GM19043 (cell line): ENCODE measurements around the gene POU2F1.

ENCODE experiments used
- ATAC-seq: cut with Tn5 transposase; IDR thresholded peaks from one replicate; pipeline ENCODE4 v1.9.1; 2021; ENCODE audit warnings: low read depth; ENCODE audit not compliant: unreplicated experiment

POU2F1 gene

DNA sequence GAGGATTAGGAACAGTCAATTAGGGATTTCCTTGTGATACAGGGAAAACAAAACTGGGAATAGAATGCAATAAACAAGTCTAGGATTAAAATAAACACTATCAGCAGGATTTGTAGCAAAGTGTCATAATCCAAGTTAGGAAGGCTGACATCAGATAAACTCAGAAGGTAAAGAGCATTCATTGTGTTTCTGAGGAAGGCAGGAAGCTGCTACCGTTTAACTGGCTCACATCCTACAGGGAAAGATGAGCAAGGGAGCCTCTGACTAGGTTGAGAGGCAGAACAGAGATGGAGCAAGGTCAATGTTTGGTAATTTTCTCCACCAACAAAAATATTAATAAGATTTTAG lies 124.7 kb downstream of the POU2F1 start:
- no peak for ATAC-seq

GRCh38 chr1:167357305-167357704 lies 136.6 kb downstream of the POU2F1 start:
- ATAC-seq, result no peak

- no peak for ATAC-seq
These were observed 138.6 kb downstream of the POU2F1 start for GRCh38 chr1:167359295-167359694.

- ATAC-seq, result no peak
These were observed 139.4 kb downstream of the POU2F1 start for GRCh38 chr1:167360120-167360519.

GRCh38 chr1:167362638-167363037 lies 142.0 kb downstream of the POU2F1 start:
- ATAC-seq, result no peak

- no peak for ATAC-seq
These were observed 144.1 kb downstream of the POU2F1 start for GRCh38 chr1:167364826-167365225.

GRCh38 chr1:167365360-167365759 lies 144.7 kb downstream of the POU2F1 start:
- no peak for ATAC-seq

- ATAC-seq, result no peak
These were observed 147.0 kb downstream of the POU2F1 start for GRCh38 chr1:167367705-167368104.

GRCh38 chr1:167369175-167369574 lies 148.5 kb downstream of the POU2F1 start:
- no peak for ATAC-seq

GRCh38 chr1:167369933-167370332 lies 149.2 kb downstream of the POU2F1 start:
- ATAC-seq, result no peak

- ATAC-seq, result no peak
These were observed 150.3 kb downstream of the POU2F1 start for GRCh38 chr1:167371030-167371429.

DNA sequence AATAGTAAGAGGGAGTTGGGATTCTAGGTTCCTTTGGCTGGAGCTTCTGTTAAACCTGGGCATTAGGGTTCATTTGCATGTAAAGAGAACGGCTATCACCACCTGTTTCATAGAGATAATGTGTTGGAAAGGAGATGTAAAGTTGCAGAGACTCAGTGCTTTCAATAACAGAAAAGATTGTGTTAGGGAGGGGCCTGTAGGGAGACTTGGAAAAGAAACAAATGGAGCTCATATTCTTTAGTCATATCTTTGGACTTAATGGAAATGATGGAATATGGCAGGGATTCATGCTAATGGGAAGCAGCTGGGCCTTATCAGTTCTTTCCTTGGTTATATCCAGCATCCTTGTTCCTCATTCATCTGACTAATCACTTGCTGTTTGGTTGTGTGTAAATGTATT lies 152.7 kb downstream of the POU2F1 start:
- ATAC-seq, result no peak

DNA sequence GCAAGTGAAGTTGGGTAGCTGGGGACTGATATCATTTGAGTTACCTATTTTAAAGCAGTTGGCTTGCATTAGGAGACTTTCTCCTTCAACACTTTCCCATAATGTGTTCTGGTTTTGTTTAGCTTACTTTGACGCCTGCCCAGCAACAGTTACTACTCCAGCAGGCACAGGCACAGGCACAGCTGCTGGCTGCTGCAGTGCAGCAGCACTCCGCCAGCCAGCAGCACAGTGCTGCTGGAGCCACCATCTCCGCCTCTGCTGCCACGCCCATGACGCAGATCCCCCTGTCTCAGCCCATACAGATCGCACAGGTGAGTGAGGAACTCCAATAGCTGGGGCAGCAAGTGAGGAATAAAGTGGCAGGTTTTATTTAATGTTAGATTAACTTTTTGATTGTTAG lies 153.3 kb downstream of the POU2F1 start:
- ATAC-seq, result no peak

GRCh38 chr1:167375949-167376348 lies 155.3 kb downstream of the POU2F1 start:
- no peak for ATAC-seq

GRCh38 chr1:167387251-167387910 lies 166.7 kb downstream of the POU2F1 start:
- no peak for ATAC-seq

GRCh38 chr1:167388976-167389375 lies 168.3 kb downstream of the POU2F1 start:
- ATAC-seq, result no peak

DNA sequence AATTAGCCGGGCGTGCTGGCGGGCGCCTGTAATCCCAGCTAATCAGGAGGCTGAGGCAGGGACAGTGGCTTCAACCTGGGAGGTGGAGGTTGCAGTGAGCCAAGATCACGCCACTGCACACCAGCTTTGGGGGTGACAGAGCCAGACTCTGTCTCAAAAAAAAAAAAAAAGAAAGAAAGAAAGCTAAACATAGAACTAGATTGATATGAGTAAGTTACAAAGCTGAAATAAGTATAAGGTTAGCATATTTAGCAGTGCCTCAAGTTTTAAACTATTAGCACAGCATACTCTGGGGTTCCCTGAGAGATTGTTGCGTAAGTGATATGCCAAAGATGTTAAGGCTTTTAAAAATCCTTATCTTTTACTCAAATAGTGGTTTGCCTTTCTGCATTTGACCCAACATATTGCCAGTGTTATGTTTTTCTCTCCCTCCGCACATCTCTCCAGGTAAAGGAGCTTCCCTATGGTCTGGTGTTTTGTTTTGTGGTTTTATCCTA lies 171.6 kb downstream of the POU2F1 start:
- ATAC-seq, result no peak

DNA sequence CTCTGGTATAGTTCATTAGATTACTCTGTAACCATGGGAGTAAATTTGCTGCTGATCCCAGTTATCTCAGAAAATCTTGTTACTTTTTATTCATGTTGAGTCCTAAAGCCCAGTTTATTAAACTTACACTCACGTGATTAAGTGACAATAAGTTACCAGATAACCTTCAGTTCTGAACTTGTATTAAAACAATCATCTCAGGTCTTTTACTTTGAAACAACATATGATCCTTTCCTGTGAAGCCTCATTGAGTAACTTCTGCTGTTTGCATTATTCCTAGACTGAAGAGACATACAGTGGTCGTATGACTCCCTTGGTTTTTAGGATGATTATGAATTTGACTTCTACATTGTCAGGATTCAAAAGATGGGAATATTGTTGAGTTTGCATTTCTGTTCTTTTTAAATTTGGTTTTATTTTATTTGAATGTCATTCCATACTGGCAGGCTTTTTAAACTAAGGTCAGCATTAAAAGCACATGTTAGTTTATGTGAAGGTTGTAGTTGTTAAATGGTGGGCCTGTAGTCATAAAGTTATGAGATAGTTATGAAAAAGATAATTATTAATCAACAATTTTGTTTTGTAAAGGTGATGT lies 179.8 kb downstream of the POU2F1 start:
- ATAC-seq, result no peak

GRCh38 chr1:167401260-167401873 lies 180.7 kb downstream of the POU2F1 start:
- no peak for ATAC-seq

DNA sequence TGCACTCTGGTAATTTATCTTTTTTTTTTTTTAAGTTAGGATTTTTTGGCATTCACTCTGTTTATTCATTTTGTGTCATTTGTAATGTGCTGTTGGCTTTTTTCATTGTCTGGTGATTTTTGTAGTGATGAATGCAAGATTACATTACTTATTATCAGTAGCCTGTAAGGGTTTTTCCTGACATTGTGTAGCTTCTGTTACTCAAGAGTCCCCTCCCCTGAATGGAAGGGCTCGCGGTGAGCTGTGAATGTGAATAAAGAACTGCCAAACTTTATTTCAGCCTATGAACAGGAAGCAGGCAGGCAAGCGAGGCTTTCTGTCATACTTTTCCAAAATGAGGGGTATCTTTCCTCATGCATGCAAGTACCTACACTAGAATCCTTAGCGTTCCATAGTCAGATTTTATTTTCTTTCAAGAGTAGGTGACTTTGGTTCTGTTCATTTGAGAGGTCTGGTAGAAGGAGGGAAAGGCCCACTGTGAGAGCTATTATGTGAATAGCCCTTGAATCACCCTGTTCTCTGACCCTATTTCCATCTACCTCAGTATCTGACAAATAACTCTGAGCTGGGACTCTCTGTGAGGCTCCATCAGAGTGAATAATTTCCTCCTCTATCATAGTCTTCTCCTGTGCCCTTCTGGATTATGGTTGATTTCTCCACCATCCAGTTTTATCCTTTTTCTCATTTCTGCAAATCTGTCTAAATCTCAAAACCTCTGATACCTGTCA lies 183.6 kb downstream of the POU2F1 start:
- ATAC-seq, result no peak

GRCh38 chr1:167404908-167405307 lies 184.2 kb downstream of the POU2F1 start:
- no peak for ATAC-seq
